ENCODE measurements around the gene ORMDL2. TPM values are rescaled to one million over a fixed set of nuclear protein-coding genes. Genes with fewer than 3 reads are reported as not detected.

ORMDL2 gene
- total RNA-seq, 1 donor = 10.1 TPM

DNA sequence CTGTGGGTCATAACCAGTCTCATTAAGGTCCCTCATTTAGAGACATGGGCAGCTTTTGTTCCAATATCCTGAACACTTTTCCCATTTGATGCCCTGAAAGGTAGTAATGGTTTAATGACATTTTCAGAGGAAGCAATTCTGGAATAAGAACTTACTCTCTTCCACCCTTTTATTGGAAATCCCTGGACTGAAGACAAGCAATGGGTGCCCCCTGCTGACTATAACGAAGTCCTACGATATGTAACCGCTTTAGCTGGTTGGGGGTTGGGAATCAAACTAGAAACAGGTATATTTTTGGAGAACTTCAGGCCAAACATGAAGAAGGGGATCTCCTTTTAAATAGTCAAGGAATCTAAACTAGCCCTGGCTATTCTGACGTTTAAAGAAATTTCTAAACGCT, 20.8 kb upstream of the ORMDL2 start:
- no peak overlapping the region for H3K27ac ChIP-seq (ENCODE audit: low read depth, low read length)
- no peak overlapping the region for H3K4me3 ChIP-seq (ENCODE audit: insufficient read depth, low read length)
- no peaks in the 10 kb centered on the region for H3K9me3 ChIP-seq (ENCODE audit: low read depth, low read length)
- H3K27me3 ChIP-seq (ENCODE audit: insufficient read depth, low read length) = no peaks in the 10 kb centered on the region
- peaks cover 35% of the 10 kb centered on the region for H3K79me2 ChIP-seq (ENCODE audit: insufficient read depth, low read length)
- H4K20me1 ChIP-seq (ENCODE audit: insufficient read depth, low read length) = peaks cover 17% of the 10 kb centered on the region
- no peaks in the 10 kb centered on the region for H3K4me1 ChIP-seq (ENCODE audit: insufficient read depth, low read length)
- TF ChIP-seq, protein P1, sequence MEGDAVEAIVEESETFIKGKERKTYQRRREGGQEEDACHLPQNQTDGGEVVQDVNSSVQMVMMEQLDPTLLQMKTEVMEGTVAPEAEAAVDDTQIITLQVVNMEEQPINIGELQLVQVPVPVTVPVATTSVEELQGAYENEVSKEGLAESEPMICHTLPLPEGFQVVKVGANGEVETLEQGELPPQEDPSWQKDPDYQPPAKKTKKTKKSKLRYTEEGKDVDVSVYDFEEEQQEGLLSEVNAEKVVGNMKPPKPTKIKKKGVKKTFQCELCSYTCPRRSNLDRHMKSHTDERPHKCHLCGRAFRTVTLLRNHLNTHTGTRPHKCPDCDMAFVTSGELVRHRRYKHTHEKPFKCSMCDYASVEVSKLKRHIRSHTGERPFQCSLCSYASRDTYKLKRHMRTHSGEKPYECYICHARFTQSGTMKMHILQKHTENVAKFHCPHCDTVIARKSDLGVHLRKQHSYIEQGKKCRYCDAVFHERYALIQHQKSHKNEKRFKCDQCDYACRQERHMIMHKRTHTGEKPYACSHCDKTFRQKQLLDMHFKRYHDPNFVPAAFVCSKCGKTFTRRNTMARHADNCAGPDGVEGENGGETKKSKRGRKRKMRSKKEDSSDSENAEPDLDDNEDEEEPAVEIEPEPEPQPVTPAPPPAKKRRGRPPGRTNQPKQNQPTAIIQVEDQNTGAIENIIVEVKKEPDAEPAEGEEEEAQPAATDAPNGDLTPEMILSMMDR (IDR thresholded peaks at IDR 0.05; ENCODE audit: extremely low read depth, low read depth, low read length) = peak; percentile 57
- peak; percentile 83 for DNase-seq (ENCODE audit: insufficient read length, low spot score, missing footprints)
- peaks cover 82% of the 10 kb centered on the region for H3K36me3 ChIP-seq (ENCODE audit: insufficient read depth, low read length)
- H3K4me2 ChIP-seq (ENCODE audit: insufficient read depth, low read length) = no peak overlapping the region
- H2AFZ ChIP-seq (ENCODE audit: low read length) = no peak overlapping the region

DNA sequence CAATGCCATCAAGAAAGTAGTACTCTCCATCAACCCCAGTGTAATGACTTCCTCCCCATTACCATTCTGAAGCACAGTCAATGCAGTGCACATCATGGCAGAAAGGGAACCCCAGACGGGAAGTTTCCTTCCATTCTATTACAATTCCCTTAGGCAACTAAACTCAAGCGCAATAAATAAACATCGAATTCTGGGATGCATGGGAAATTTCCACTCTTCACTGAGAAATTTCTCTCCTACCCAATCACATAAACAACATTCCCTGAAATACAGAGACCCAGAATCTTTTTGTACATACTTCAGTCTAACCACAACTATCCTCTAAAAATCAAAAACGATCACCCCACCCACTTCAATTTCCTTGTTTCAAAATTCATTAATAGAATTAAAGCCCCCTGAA, 20.3 kb upstream of the ORMDL2 start:
- Histone ChIP-seq H3K4me1 (ENCODE audit: insufficient read depth, low read length) (no peaks in the 10 kb centered on the region), H3K27me3 (ENCODE audit: insufficient read depth, low read length) (no peaks in the 10 kb centered on the region), H3K79me2 (ENCODE audit: insufficient read depth, low read length) (peaks cover 35% of the 10 kb centered on the region), H3K9me3 (ENCODE audit: low read depth, low read length) (no peaks in the 10 kb centered on the region), H2AFZ (ENCODE audit: low read length) (no peak overlapping the region), H4K20me1 (ENCODE audit: insufficient read depth, low read length) (peaks cover 17% of the 10 kb centered on the region), H3K36me3 (ENCODE audit: insufficient read depth, low read length) (peaks cover 83% of the 10 kb centered on the region), H3K4me2 (ENCODE audit: insufficient read depth, low read length) (no peak overlapping the region), H3K4me3 (ENCODE audit: insufficient read depth, low read length) (no peak overlapping the region), H3K27ac (ENCODE audit: low read depth, low read length) (no peak overlapping the region)
- no peak for DNase-seq (ENCODE audit: insufficient read length, low spot score, missing footprints)
- TF ChIP-seq, protein P1 (IDR thresholded peaks at IDR 0.05; ENCODE audit: extremely low read depth, low read depth, low read length) = no peak

DNA sequence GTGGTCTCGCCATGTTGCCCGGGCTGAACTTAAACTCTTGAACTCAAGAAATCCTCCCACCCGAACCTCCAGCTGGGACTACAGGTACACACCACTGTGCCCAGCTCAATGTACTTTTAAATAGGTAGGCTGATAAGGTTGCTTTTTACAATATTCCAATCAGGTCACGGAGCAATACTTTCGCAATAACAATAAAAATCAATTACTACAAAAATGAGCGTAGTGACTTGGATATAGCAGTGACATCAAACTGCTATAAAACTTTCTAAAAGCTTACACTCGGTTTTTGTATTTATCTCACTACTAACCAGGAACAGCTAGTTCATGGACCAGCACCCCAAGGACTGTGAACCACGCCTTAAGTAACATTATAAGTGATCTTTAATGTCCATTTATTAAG, 10.9 kb upstream of the ORMDL2 start:
- no peaks in the 10 kb centered on the region for H3K27me3 ChIP-seq (ENCODE audit: insufficient read depth, low read length)
- TF ChIP-seq, protein P1 (IDR thresholded peaks at IDR 0.05; ENCODE audit: extremely low read depth, low read depth, low read length) = no peak
- no peak overlapping the region for H3K4me3 ChIP-seq (ENCODE audit: insufficient read depth, low read length)
- H3K9me3 ChIP-seq (ENCODE audit: low read depth, low read length) = no peaks in the 10 kb centered on the region
- H2AFZ ChIP-seq (ENCODE audit: low read length) = no peak overlapping the region
- H3K79me2 ChIP-seq (ENCODE audit: insufficient read depth, low read length) = peaks cover 91% of the 10 kb centered on the region
- H3K4me2 ChIP-seq (ENCODE audit: insufficient read depth, low read length) = no peak overlapping the region
- peaks cover 30% of the 10 kb centered on the region for H4K20me1 ChIP-seq (ENCODE audit: insufficient read depth, low read length)
- H3K36me3 ChIP-seq (ENCODE audit: insufficient read depth, low read length) = peaks cover 41% of the 10 kb centered on the region
- no peaks in the 10 kb centered on the region for H3K4me1 ChIP-seq (ENCODE audit: insufficient read depth, low read length)
- no peak for DNase-seq (ENCODE audit: insufficient read length, low spot score, missing footprints)
- no peak overlapping the region for H3K27ac ChIP-seq (ENCODE audit: low read depth, low read length)

DNA sequence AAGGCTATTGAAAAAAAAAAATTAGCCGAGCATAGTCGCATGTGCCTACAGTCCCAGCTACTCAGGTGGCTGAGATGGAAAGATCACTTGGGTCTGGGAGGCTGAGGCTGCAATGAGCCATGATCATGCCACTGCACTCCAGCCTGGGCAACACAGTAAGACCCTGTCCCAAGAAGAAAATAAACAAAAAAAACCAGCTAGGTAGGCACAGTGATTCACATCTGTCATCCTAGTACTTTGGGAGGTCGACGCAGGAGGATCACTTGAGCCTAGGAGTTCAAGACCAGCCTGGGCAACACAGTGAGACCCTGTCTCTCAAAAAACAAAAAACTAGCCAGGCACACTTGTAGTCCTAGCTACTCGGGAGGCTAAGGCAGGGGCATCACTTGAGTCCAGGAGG, 8.6 kb upstream of the ORMDL2 start:
- Histone ChIP-seq H3K79me2 (ENCODE audit: insufficient read depth, low read length) (peaks cover 97% of the 10 kb centered on the region), H3K4me2 (ENCODE audit: insufficient read depth, low read length) (no peak overlapping the region), H3K27me3 (ENCODE audit: insufficient read depth, low read length) (no peaks in the 10 kb centered on the region), H3K9me3 (ENCODE audit: low read depth, low read length) (no peaks in the 10 kb centered on the region), H4K20me1 (ENCODE audit: insufficient read depth, low read length) (peaks cover 43% of the 10 kb centered on the region), H3K36me3 (ENCODE audit: insufficient read depth, low read length) (peaks cover 39% of the 10 kb centered on the region), H3K27ac (ENCODE audit: low read depth, low read length) (no peak overlapping the region), H2AFZ (ENCODE audit: low read length) (no peak overlapping the region), H3K4me1 (ENCODE audit: insufficient read depth, low read length) (no peaks in the 10 kb centered on the region), H3K4me3 (ENCODE audit: insufficient read depth, low read length) (no peak overlapping the region)
- TF ChIP-seq, protein P1 (IDR thresholded peaks at IDR 0.05; ENCODE audit: extremely low read depth, low read depth, low read length) = no peak
- no peak for DNase-seq (ENCODE audit: insufficient read length, low spot score, missing footprints)
